ENCODE data around the gene RUNX2. TPM values are rescaled to one million over a fixed set of nuclear protein-coding genes. Genes with fewer than 3 reads are reported as not detected.

The RUNX2 gene
- total RNA-seq, 1 donor from 2014 or later, result 0.79 TPM

DNA sequence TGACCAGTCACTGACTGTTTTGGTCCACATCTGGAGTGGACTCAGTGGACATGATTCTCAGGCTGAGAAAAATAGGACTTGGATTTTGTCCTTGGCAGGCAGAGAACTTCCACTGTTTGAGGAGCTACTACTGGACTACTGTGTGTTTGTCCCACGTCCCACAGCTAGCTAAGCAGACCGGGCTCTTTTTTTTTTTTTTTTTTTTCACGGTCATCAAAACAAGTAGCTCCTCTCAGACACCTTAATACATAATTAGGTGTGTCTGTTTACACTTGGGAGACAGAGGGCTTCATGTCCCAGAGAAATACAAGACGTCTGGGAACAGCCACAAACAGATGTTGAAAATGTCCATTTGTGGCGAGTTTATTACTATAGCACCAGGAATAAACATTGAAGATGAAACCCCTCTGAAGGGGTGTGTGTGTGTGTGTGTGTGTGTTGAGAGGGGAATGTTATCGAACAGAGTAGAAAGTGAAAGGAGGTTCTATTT is 204.6 kb downstream of the RUNX2 start:
- peak; percentile 84 for ATAC-seq
- no peak for DNase-seq
- intact Hi-C loops (cut with micrococcal nuclease), result no loop called here

DNA sequence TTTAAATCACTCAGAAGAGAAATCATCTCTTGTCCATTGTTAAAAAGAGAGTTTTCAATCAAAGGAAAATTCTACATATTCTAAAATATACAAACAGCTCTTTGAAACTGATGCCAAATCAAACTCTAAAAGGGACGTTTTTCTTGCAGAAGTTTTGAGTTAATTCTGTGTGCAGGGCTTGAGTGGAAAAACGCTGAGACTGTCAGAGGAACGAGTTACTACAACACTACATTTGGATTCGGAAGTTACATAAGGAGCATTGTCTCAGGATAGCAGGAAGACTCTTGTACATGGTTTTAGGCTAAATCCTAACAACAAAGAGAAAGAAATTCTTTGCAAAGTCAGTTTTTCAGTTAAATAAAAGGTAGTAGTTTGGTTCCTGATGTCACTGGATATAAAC is 205.3 kb downstream of the RUNX2 start:
- intact Hi-C loops (cut with micrococcal nuclease), result no loop called here
- DNase-seq (no peak), ATAC-seq (peak; percentile 55)

DNA sequence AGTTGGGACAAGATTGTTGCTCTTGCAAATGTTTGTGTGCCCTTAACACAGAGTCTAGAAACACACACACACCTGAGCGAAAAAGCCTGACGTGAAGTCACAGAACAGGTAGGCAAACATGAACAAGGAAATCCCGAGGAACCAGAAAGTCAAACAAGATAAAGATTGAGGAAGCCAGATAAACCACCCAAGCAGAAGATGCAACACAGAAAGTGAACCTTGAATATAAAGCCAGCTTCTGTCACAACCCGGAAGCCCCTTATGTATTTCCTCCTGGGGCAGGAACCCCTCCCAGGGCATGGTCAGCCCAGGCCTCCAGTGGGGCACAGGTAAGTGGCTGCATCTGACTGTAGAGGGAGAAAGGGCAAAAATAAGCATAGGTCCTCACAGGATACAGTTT is 207.8 kb downstream of the RUNX2 start:
- intact Hi-C loops (cut with micrococcal nuclease), result no loop called here
- no peak for ATAC-seq

GRCh38 chr6:45537539-45537938 is 209.4 kb downstream of the RUNX2 start:
- DNase-seq (no peak), ATAC-seq (no peak)
- intact Hi-C loops (cut with micrococcal nuclease), result no loop called here

More for the DNA sequence above, 207.8 kb downstream of the RUNX2 start:
- no peak for DNase-seq

DNA sequence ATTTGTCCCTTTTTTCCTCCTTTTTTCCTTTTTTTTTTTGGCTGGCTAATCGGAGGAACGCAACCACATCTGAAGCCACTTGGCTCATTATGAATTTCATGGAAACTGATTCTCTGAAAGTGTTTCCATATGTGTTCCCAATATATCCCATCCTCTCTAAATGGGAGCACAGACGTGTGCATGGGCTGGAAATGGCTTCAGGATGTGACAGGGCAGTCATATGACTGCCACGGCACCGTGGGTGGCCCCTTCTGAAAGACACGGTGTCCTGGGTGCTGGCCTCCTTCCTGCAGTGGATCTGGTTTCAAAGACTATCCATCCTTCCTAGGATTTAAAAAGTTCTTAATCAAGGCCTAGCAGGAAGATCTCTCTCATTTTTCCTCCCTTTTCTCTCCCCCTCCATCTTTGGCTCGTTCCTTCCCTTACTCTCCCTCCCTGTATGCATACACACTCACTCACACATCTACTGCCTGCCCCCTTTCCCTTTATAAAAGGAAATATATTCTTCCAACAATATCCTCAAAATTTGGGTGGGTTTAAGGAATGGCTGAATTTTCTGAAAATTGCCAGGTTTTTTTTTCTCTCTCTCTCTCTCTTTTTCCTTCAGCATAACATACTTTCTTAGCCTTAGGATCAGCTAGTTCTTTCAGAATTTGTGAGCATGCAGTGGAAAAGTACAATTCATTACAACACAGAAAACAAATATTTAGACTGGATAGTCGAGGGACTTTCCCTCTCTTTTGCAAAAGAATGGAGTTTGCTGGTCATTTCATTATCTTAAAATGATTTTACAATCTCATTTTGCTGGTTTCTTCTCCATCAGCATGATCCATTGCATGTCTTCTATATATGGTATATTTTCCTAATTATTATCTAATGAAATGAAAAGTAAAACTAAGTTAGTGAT is 210.8 kb downstream of the RUNX2 start:
- ATAC-seq, result peak; percentile 55
- peak; percentile 38 for DNase-seq
- intact Hi-C loops (cut with micrococcal nuclease), result no loop called here

GRCh38 chr6:45540375-45540920 is 212.3 kb downstream of the RUNX2 start:
- ATAC-seq (no peak), DNase-seq (no peak)
- intact Hi-C loops (cut with micrococcal nuclease), result no loop called here

- intact Hi-C loops (cut with micrococcal nuclease), result no loop called here
- DNase-seq (no peak), ATAC-seq (no peak)
These were observed 213.8 kb downstream of the RUNX2 start for GRCh38 chr6:45541934-45542333.

- intact Hi-C loops (cut with micrococcal nuclease), result no loop called here
- ATAC-seq, result peak; percentile 87
These were observed 215.4 kb downstream of the RUNX2 start for GRCh38 chr6:45543298-45544235.

DNA sequence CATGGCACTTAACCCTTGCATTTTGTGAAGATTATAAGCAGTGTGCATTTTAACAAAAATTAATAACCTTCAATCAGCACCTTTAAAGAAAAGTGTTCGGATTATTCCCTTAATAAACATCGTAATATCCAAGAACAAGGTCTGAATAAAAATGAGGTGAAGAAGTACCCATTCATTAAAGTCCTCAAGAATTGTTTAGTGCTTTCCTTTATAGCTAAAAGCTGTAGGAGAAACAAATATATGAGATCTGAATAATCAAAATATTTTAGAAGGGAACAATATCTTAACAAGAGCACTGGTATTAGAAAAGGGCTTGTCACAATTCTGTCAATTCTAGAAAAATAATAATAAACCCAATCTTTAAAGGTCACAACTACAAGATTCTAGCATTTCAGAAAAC is 217.3 kb downstream of the RUNX2 start:
- DNase-seq, result no peak
- ATAC-seq, result no peak
- intact Hi-C loops (cut with micrococcal nuclease), result no loop called here

More at GRCh38 chr6:45543298-45544235, 215.4 kb downstream of the RUNX2 start:
- DNase-seq, result no peak

DNA sequence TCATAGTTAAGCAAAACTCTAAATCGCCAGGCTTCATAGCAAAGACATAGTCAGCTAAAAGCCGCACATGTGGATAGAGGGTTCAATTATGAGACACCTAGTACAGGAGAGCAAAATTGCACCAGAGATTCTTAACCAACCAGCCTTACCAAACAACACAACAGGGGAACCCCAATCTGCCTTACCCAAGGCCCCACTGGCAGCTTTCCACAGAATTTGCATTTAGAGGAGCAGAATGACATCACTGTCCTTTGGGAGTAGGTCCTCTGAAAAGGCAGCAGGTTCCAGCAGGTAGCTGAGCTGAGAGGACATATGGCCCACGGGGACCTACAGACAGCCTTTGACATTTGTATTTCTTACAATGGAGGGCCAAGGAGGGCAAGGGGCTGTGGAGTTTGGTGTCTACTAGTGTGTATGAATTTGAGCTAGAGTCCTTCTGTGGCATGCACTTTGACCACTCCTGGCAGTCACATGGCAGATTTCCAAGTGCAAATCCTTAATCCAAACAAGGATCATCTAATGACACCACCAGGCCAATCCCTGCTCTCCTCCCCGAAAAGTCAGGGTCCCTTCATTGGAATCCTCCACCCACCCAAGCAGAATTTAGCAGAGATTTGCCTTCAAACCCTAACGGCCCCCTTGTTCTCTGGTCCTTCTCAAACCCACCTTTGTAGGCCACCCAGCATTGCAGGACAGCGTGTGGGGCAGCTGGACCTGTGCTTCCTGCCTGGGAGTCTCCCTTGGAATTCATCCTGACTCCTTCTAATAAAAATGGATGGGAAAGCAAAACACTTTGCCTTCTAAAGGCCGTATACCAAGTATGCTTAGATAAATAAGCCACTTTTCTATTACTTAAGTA is 220.8 kb downstream of the RUNX2 start:
- no peak for ATAC-seq
- DNase-seq, result no peak
- intact Hi-C loops (cut with micrococcal nuclease), result no loop called here

DNA sequence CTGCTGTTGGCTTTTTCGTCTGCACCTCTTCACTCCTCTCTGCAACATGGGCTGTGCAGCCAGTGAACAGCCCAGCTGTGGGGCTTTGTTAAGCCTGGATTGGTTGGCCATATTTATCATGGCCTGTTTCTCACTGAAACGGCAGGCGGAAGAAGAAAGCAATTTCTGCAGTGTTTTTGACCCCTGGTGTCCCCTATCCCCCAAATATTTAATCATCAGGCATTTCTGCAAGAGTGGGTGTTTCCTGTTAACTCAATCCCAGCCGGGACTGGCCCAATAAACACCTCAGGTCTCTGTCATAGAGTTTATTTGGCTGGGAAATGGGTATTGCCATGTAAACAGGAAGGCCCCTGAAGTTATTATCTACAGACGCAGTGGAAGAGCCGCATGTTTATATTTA is 224.4 kb downstream of the RUNX2 start:
- no peak for ATAC-seq
- intact Hi-C loops (cut with micrococcal nuclease), result no loop called here
- no peak for DNase-seq

DNA sequence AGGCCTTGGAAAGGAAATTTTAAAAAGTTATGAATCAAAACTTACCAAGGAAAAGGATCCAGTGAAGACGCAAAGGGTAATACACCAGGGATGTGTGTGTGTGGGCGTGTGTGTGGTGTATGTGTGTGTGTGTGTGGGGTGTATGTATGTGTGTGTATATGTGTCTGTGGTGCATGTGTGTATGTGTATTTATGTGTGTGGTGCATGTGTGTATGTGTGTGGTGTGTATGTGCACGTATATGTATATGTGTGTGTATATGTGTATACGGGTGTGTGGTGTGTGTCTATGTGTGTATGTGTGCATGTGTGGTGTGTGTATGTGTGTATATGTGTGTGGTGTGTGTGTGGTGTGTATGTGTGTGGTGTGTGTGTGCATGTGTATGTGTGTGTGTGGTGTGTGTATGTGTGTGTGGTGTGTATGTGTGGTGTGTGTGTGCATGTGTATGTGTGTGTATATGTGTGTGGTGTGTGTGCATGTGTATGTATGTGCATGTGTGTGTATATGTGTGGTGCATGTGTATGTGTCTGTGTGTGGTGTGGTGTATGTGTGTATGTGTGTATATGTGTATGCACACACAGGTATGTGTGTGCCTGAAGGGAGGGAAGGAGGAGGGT is 225.7 kb downstream of the RUNX2 start:
- no peak for ATAC-seq
- intact Hi-C loops (cut with micrococcal nuclease), result no loop called here
- no peak for DNase-seq

- ATAC-seq, result no peak
- DNase-seq, result no peak
- intact Hi-C loops (cut with micrococcal nuclease), result no loop called here
These were observed 226.5 kb downstream of the RUNX2 start for GRCh38 chr6:45554591-45554990.

DNA sequence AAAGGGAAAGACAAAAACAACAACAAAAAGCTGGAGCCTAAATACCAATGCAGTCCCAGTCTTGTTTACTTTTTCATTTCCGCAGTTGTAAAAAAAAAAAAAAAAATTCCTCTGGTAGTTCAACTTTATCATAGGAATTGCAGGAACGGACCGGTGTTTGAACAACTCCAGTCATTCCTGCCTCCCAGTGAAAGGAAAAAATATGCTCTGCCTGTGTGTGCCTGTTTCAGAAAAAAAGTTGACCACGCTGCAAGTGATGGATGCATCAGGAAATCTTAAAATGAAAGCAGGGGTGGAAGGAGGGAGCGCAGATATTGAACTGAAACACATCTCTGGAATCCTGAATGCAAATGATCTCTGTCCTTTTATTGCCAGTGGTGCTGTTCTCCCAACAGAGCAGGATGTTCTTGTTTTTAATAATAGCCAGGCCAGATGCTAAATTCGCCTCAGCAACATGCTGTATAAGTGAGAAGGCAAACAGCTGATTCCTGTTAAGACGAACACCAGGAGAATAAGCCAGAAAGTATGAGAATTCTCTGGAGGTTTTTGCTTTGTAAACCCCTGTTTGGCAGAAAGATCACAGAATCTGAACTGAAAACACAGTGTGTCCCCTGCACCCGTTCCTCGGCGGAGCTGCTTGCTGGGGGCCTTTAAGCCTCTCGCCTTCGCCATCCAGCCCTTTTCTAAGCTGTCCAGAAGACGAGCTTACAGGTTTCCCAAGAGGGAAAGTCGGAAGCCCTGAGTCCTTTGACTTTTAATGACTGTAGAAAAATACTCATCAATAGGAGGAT is 228.0 kb downstream of the RUNX2 start:
- intact Hi-C loops (cut with micrococcal nuclease), result no loop called here
- ATAC-seq, result peak; percentile 90
- DNase-seq, result no peak

- peak; percentile 46 for ATAC-seq
- DNase-seq, result no peak
These were observed 228.7 kb downstream of the RUNX2 start for GRCh38 chr6:45556828-45557227.

DNA sequence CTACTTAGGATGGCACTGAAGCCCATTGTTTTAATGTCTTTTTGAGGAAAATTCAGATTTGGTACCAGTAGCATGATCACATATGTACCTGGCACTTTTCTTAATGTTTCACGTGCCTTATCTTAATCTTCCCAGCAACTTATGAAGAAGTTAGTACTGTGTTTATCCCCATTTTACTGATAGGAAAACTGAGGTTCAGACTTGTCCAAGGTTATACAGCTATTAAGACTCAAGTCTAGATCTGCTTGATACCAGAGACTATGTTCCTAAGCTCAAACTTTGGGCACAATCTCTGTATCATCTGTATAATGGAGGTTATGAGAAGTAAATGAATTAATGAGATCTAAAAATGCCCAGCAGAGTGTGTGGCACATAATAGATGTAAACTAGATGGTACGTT is 229.3 kb downstream of the RUNX2 start:
- DNase-seq (no peak), ATAC-seq (no peak)
- intact Hi-C loops (cut with micrococcal nuclease), result no loop called here

More at GRCh38 chr6:45556828-45557227, 228.7 kb downstream of the RUNX2 start:
- intact Hi-C loops (cut with micrococcal nuclease), result no loop called here

- DNase-seq, result no peak
- intact Hi-C loops (cut with micrococcal nuclease), result no loop called here
These were observed 230.7 kb downstream of the RUNX2 start for GRCh38 chr6:45558858-45559257.

More at GRCh38 chr6:45558858-45559257, 230.7 kb downstream of the RUNX2 start:
- no peak for ATAC-seq

All from left ventricle myocardium superior (tissue), 1 donor.